Adrenal gland (tissue), 12 donors: ENCODE data around the gene ATG14. TPM values are rescaled to one million over a fixed set of nuclear protein-coding genes. Genes with fewer than 3 reads are reported as not detected.

Experiments
- DNase-seq, 7 donors: peaks; one replicate each; pipeline ENCODE4 v3.0.0-alpha.2; 2019 to 2020
- H3K27ac ChIP-seq, 5 donors: fragments of 200-600 bp; sonication (generic) in 4 of 5; 1 replicate in 3 of 5; 2 replicates in 2 of 5; pipeline versions ENCODE4 v1.5.1 to v1.8.0; 2016 to 2020; ENCODE audit warnings: mild to moderate bottlenecking in 1 of 5
- H3K27me3 ChIP-seq: fragments of 200-600 bp; 2 replicates; pipeline ENCODE4 v1.8.0; 2021
- H3K36me3 ChIP-seq, 2 donors: fragments of 200-600 bp; replicated peaks in 1 of 2; 1 replicate in 1 of 2; 2 replicates in 1 of 2; pipeline versions ENCODE4 v1.5.1 to v1.8.0; 2018 to 2022
- H3K4me1 ChIP-seq, 2 donors: fragments of 200-600 bp; replicated peaks in 1 of 2; 1 replicate in 1 of 2; 2 replicates in 1 of 2; pipeline versions ENCODE4 v1.5.1 to v1.8.0; 2018 to 2021
- H3K4me3 ChIP-seq, 4 donors: fragments of 200-600 bp; sonication (generic) in 3 of 4; one replicate each; pipeline ENCODE4 v1.5.1; 2016 to 2018
- H3K9me3 ChIP-seq, 3 donors: fragments of 200-600 bp; sonication (generic) in 1 of 3; replicated peaks in 1 of 3; 1 replicate in 2 of 3; 2 replicates in 1 of 3; pipeline versions ENCODE4 v1.5.1 to v1.8.0; 2016 to 2021
- POLR2A ChIP-seq, 2 donors: fragments of 450-650 bp; IDR thresholded peaks; one replicate each; pipeline ENCODE4 v1.6.1; 2017; ENCODE audit warnings: antibody characterized with exemption in 2 of 2, mild to moderate bottlenecking in 2 of 2, moderate library complexity in 1 of 2
- WGBS, 4 donors: extraction: QIAGEN DNeasy Blood & Tissue Kit in 2 of 4; methylation state at CpG; one replicate each; pipeline versions ENCODE4 v1.1.5 to v1.1.7; 2013 to 2017; 5-methylcytosine and 5-hydroxymethylcytosine counted together
- intact Hi-C, 2 donors: fragments of 100-400 bp; cut with DNase I; formaldehyde crosslinking; loops; one replicate each; pipeline versions ENCODE4 v1.14.1 to v1.15.0; 2022 to 2023
- polyA plus RNA-seq, 3 donors: library from polyadenylated mRNA; stranded (reverse); fragments of 200-250 nt in 2 of 3; fragments of 350-450 nt in 1 of 3; fragmentation: Illumina TruSeq in 1 of 3; extraction: RNeasy Lipid Tissue Mini Kit (QIAGEN cat#74804) in 1 of 3; gene quantifications; one replicate each; pipeline ENCODE4 v1.2.3, GENCODE V29; 2013 to 2014
- total RNA-seq, 9 donors: library from RNA; depleted of rRNA in 4 of 9; stranded (reverse); fragments of >200 nt in 4 of 9; fragments of 120-200 nt in 1 of 9; fragmentation: NEBNext Ultra II Directional in 1 of 9; extraction: Animal tissue kit (Norgen Biotek cat#: 25700) in 1 of 9; gene quantifications; one replicate each; pipeline versions ENCODE4 v1.1.0 to v1.2.4, GENCODE V29; 2013 to 2023
- TF ChIP-seq, protein P1 (sequence below), 6 experiments: fragments of 450-650 bp in 4 of 6; fragments of 200-600 bp in 2 of 6; sonication (generic) in 1 of 6; IDR thresholded peaks; 1 replicate in 5 of 6; 2 replicates in 1 of 6; pipeline versions ENCODE4 v1.5.1 to v1.8.0; 2016 to 2021; ENCODE audit warnings: antibody characterized with exemption in 6 of 6, mild to moderate bottlenecking in 2 of 6, moderate library complexity in 1 of 6
- donor health status: healthy with polysubstance abuse.
- donor health status: Bipolar disorder and iron deficiency.
- donor health status: DM: yes; HTN: yes; CAD: no.
- donor health status: DM: no; HTN: no; CAD: no.
- donor health status: DM: no; HTN: no; CAD: no.
- donor health status: DM: yes; HTN: yes; CAD: no.

The ATG14 gene
- total and polyA plus RNA-seq, 12 donors, result 5.1 to 21.7 (median 12.2) TPM

GRCh38 chr14:55352201-55352600 lies 59.4 kb downstream of the ATG14 start:
- Histone ChIP-seq H3K27me3 (no peaks in the 10 kb centered on the region), H3K36me3 (peaks cover 0 to 29% of the 10 kb centered on the region in 2 donors), H3K4me1 (peaks cover 0 to 5% of the 10 kb centered on the region in 2 donors), H3K27ac (no peak overlapping the region), H3K4me3 (no peak overlapping the region), H3K9me3 (no peaks in the 10 kb centered on the region)
- no peak for DNase-seq
- intact Hi-C loops, result loop anchor here in 1 of 2 donors (10.0 kb wide), 1 partner anchor 77 kb away; the partner anchor contains the start of gene FBXO34
- WGBS, 4 donors, result 92 to 95% (median 93%) methylated on average over 9 of the region's 9 CpGs
- TF ChIP-seq, protein P1, sequence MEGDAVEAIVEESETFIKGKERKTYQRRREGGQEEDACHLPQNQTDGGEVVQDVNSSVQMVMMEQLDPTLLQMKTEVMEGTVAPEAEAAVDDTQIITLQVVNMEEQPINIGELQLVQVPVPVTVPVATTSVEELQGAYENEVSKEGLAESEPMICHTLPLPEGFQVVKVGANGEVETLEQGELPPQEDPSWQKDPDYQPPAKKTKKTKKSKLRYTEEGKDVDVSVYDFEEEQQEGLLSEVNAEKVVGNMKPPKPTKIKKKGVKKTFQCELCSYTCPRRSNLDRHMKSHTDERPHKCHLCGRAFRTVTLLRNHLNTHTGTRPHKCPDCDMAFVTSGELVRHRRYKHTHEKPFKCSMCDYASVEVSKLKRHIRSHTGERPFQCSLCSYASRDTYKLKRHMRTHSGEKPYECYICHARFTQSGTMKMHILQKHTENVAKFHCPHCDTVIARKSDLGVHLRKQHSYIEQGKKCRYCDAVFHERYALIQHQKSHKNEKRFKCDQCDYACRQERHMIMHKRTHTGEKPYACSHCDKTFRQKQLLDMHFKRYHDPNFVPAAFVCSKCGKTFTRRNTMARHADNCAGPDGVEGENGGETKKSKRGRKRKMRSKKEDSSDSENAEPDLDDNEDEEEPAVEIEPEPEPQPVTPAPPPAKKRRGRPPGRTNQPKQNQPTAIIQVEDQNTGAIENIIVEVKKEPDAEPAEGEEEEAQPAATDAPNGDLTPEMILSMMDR (IDR thresholded peaks at IDR 0.05), result no peak
- TF ChIP-seq POLR2A (IDR thresholded peaks at IDR 0.05), result no peak

DNA sequence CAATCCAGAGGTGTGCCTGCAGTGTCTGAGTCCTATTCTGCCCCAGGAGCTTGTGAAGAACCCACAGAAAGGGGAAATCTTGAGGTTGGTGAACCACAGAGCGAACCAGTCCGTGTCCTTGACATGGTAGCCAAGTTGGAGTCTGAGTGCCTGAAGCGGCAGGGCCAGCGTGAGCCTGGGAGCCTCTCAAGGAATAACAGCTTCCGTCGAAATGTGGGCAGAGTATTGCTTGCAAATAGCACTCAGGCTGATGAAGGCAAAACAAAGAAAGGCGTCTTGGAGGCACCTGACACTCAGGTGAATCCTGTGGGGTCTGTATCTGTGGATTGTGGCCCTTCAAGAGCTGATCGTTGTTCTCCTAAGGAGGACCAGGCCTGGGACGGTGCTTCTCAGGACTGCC lies 60.5 kb downstream of the ATG14 start:
- WGBS, 4 donors, result 88 to 92% (median 91%) methylated on average over 9 of the region's 9 CpGs

GRCh38 chr14:55350461-55350860 lies 61.2 kb downstream of the ATG14 start:
- WGBS, 4 donors, result 93 to 96% (median 95%) methylated on average over 4 of the region's 4 CpGs
- no peaks in the 10 kb centered on the region for H3K9me3 ChIP-seq
- DNase-seq, result no peak

More for the DNA sequence above, 60.5 kb downstream of the ATG14 start:
- H3K36me3 ChIP-seq, result peaks cover 0 to 29% of the 10 kb centered on the region in 2 donors
- H3K4me1 ChIP-seq, result peaks cover 9 to 13% of the 10 kb centered on the region in 2 donors
- TF ChIP-seq, protein P1 (IDR thresholded peaks at IDR 0.05), result no peak
- TF ChIP-seq POLR2A (IDR thresholded peaks at IDR 0.05), result no peak
- no peak overlapping the region for H3K27ac ChIP-seq
- DNase-seq, result no peak
- no peak overlapping the region for H3K4me3 ChIP-seq
- no peaks in the 10 kb centered on the region for H3K27me3 ChIP-seq
- no peaks in the 10 kb centered on the region for H3K9me3 ChIP-seq
- intact Hi-C loops, result loop anchor here in 1 of 2 donors (10.0 kb wide), 1 partner anchor 76 kb away; the partner anchor contains the start of gene FBXO34

DNA sequence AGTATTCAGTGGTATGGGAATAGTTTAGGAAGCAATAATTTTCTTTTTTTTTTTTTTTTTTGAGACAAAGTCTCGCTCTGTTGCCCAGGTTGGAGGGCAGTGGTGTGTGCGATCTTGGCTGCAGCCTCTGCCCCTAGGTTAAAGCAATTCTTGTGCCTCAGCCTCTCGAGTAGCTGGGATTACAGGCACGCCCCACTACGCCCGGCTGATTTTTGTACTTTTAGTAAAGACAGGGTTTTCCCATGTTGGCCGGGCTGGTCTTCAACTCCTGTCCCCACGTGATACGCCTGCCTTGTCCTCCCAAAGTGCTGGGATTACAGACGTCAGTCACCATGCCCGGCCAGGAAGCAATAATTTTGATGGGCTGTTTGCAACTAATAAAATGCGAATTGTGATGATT lies 62.1 kb downstream of the ATG14 start:
- Histone ChIP-seq H3K4me3 (no peak overlapping the region), H3K27me3 (no peaks in the 10 kb centered on the region), H3K9me3 (no peaks in the 10 kb centered on the region), H3K4me1 (peaks cover 11 to 13% of the 10 kb centered on the region in 2 donors), H3K36me3 (peaks cover 0 to 21% of the 10 kb centered on the region in 2 donors), H3K27ac (no peak overlapping the region)
- DNase-seq, result no peak
- intact Hi-C loops, result no loop called here
- WGBS, 4 donors, result 88 to 92% (median 90%) methylated on average over 12 of the region's 12 CpGs
- TF ChIP-seq, protein P1 (IDR thresholded peaks at IDR 0.05), result no peak
- no peak for TF ChIP-seq POLR2A (IDR thresholded peaks at IDR 0.05)

More at GRCh38 chr14:55350461-55350860, 61.2 kb downstream of the ATG14 start:
- no peak overlapping the region for H3K4me3 ChIP-seq
- no peaks in the 10 kb centered on the region for H3K27me3 ChIP-seq
- no peak for TF ChIP-seq POLR2A (IDR thresholded peaks at IDR 0.05)
- TF ChIP-seq, protein P1 (IDR thresholded peaks at IDR 0.05), result no peak
- H3K27ac ChIP-seq, result no peak overlapping the region
- intact Hi-C loops, result loop anchor here in 1 of 2 donors (10.0 kb wide), 1 partner anchor 76 kb away; the partner anchor contains the start of gene FBXO34
- peaks cover 11 to 13% of the 10 kb centered on the region in 2 donors for H3K4me1 ChIP-seq
- peaks cover 0 to 26% of the 10 kb centered on the region in 2 donors for H3K36me3 ChIP-seq
